ENCODE results near the gene DACT2.

DNA sequence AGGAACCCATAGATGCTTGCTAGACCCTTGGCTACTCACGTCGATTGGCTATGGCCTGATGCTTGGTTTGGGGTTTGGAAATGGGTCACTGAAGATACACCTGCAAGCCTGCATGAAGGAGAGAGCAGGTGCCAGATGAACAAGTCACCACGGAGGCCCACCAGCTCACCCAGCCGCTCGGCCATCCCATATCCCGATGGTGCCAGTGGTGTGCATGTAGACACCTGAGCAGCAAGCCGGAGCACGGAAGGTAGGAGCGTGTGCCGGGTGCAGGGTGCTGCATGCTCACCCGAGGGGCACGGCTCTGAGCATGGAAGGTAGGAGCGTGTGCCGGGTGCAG lies 35.9 kb downstream of the DACT2 start:
- TF ChIP-seq SP1 (IDR thresholded peaks at IDR 0.05; ENCODE audit: low read depth, low read length) = no peak
- no peak for TF ChIP-seq KDM1A (IDR thresholded peaks at IDR 0.05; ENCODE audit: borderline replicate concordance, low read length)
